ENCODE measurements around the gene CD52.

CD52 gene

GRCh38 chr1:26317612-26318337 is at the start of gene CD52:
TSS of gene CD52 (plus strand) at chr1:26317958. CDS start at chr1:26318018, 60 bp downstream.
- no peak for DNase-seq

- DNase-seq: no peak
These were observed 49.2 kb upstream of the CD52 start for GRCh38 chr1:26268290-26269197.

GRCh38 chr1:26269198-26269550 is 48.6 kb upstream of the CD52 start:
- DNase-seq: no peak

GRCh38 chr1:26274801-26275425 is 42.8 kb upstream of the CD52 start:
- DNase-seq: no peak

- peak; percentile 37 for DNase-seq
These were observed 42.0 kb upstream of the CD52 start for GRCh38 chr1:26275580-26276431.

- DNase-seq: no peak
These were observed 41.3 kb upstream of the CD52 start for GRCh38 chr1:26276432-26276838.

GRCh38 chr1:26277261-26277661 is 40.5 kb upstream of the CD52 start:
- DNase-seq: no peak

GRCh38 chr1:26277719-26278118 is 40.0 kb upstream of the CD52 start:
- no peak for DNase-seq

GRCh38 chr1:26278303-26278702 is 39.5 kb upstream of the CD52 start:
- no peak for DNase-seq

GRCh38 chr1:26278724-26279455 is 38.9 kb upstream of the CD52 start:
- DNase-seq: no peak

- DNase-seq: peak; percentile 75
These were observed 38.1 kb upstream of the CD52 start, which contains the start of gene SH3BGRL3 for GRCh38 chr1:26279456-26280332. TSS of gene SH3BGRL3 (plus strand) at chr1:26280086. CDS start at chr1:26280156, 70 bp downstream.

GRCh38 chr1:26280333-26281042 is 37.3 kb upstream of the CD52 start:
- no peak for DNase-seq

- no peak for DNase-seq
These were observed 36.4 kb upstream of the CD52 start for GRCh38 chr1:26281091-26281958.

- DNase-seq: no peak
These were observed 35.8 kb upstream of the CD52 start for GRCh38 chr1:26281971-26282370.

- no peak for DNase-seq
These were observed 35.3 kb upstream of the CD52 start for GRCh38 chr1:26282401-26282918.

GRCh38 chr1:26283279-26283853 is 34.4 kb upstream of the CD52 start:
- DNase-seq: no peak

GRCh38 chr1:26283871-26284596 is 33.7 kb upstream of the CD52 start:
- DNase-seq: no peak

Data from NCI-H526 treated with DMSO at 0.1 percent for 48 hours (cell line).